RKO (cell line): ENCODE results near the gene PEX11B.

ENCODE experiments used
- DNase-seq: peaks from one replicate; pipeline ENCODE4 v3.0.0-alpha.2; 2016; ENCODE audit warnings: low spot score

The PEX11B gene

DNA sequence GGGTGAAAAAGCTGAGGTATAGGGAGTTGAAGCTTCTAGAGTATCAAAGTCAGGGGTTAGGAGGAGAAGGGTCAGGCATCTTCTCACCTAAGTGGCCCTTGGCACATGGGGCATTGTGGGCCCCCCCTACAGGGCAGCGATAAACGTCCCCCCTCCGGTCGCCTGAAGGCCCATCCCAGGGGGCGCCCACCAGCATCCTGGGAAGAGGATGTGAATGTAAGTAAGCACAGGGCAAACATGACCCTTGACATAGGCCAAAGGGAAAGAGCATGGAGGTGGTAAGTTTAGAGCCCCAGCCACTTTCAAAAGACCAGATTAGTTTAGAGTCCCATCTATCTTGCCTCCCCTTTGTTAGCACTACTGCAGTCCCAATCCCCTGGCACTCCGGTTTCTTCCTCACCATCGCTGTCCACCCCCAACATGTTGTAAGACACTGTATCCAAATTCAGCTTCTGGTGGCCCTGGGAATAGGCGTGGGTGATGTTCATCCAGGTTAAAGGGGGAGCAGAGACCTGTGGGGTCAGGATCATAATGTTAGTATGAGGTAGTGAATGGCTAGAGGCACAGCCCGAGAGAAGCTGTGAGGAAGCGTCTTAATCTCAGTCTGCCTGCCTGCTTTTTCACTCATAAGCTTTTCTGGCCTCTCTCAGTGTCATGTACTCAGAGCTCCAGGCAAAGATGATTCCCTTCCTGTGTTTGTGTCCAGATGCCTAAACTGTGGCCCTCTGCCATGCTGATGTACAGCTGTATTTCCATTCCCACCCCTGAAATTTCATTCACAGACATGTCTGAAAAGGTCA, 11.4 kb downstream of the PEX11B start:
- DNase-seq = no peak

DNA sequence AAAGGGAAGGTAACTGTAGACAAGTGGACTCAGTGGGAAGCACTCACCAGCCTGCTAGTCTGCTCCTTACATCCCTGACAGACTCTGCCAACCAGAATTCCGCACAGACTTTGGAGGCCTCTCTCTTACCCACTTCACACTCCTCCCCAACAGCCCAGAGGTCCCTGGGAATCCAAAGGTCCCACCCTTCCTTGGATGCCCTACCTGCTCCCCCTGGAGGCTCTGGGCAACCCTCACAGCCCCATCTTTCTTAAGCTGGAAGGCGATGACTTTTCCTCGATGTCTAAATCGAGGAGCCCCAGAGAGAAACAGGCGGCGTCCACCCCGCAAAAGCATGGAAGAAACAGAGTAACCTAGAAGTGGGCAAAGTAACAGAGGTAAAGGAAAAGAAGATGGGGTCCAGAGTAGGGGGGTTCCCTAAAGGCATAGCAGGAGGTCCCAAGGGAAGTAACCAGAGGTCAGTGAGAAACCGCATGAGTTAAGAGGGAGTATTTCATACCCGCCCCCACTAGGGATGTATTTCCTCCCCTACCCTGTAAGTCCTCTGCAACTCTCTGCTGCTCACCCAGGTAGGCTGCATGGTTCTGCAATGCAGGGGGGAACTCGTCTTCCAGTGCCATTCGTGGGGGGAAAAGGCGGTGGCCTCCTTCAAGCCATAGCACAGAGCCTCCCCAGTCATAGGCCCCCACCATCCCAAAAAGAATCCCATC, 17.1 kb downstream of the PEX11B start:
- no peak for DNase-seq

DNA sequence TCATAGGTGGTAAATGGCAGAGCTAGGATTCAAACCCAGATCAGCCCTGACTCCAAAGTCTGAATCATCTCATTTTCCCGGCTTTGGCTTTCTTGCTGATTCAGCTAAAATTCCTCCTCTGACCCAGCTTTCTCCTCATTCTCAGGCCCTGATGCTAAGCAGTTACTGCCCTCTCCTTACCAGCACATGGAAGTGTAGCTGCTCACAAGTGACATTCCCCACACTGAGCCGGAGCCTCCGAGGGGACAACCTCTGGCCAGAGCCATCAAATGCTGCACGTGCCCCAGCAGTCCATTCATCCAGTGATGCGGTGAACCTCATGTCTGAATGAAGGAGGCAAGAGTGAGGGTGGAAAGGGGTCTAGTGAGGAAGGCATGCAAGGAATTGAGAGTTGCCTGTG, 19.8 kb downstream of the PEX11B start:
- DNase-seq = peak; percentile 20

DNA sequence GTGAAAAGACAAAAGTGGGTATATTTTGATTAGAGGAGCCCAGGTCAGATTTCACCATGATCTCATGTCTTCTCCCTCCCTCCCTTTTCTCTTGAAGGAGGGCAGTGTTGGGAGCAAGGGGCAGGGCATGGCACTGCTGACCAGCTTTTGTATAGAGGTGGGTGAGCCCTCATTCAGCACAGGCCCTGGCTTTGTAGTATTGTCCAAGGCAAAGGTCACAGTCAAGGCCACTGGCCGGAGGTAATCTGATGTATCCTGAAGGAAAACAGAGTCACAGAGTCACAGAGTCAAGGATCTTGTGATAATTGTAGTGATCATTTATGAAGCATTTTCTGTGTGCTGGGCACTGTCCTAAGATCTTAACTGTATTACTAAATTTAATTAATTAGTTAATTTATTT, 20.5 kb downstream of the PEX11B start:
- DNase-seq = no peak

DNA sequence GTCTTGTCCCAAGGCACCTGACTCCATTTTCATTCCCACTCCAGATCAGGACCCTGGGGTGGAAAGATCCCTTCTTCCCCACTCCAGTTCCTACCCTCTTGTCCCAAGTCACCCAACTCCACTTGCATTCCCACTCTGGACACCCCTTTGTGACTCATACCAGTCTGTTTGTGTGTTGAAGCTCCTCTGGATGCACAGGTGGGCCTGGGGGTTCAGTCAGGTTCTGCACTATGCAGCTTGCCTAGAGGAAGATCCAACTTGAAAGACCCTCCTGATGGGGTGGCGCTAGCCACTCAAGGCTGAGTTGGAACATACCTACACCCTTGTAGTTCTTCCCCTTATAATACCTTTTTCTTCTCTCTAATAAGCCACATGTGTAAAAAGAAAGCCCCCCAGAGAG, 23.0 kb downstream of the PEX11B start:
- DNase-seq = no peak

DNA sequence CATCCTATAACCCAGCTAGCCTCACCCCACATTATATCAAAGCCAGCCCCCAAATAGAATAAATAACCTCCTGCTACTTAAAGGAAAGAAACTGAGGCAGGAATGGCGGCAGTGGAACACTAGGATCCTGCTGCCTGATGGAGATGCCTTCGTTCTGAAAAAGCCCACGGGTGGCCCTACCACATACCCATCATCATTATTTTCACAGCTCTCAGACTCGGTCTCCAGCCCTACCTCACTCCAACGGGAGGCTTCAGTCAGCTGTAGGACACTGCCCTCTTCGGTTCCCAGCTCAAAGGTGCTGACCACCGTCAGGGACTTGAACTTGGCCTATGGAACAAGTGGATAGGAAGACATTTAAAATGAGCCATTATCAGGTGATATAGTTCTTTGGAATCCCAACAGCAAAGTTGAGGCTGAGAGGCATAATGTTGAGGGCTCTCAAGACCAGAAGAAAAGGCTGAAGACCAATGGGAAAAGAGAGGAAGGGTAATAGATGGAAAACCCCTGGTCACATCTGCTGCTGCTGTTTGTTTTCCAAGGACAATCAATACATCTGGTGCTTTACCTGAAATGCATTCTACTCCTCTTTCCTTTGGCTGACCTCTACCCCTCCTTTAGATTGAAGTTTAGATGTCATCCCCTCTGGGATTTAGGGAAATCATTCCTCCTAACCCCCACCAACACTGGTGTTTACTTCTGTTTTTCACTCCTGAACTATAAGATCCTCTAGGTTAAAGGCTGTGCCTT, 25.0 kb downstream of the PEX11B start:
- DNase-seq = no peak

DNA sequence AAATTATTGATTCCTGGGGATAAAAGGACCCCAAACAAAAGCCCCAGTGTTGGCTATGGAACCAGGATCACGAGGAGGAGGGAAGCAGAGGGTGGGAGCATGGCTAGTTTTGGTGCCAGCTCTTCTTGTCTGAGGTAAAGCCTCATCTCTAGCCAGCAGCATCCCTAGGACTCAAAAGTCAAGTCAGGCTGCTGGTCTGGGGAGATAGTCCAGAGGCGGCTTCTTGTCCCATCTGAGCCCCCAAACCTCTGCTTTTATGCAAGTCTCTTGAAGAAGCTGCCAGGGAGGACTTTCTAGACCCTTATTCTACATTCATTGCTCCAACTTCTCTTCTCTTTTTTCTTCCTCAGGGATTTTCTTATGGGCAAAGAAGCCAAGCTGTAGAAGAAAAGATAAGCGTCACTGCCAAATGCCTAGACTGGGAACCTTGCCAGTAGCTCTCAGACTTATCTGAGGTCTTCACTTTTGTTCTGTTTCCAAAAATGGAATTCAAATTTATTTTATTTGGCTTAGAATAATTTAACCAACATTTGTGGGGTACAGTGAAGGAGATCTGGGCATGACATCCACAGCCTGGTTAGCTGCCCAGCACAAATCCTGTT, 25.9 kb downstream of the PEX11B start:
- no peak for DNase-seq

DNA sequence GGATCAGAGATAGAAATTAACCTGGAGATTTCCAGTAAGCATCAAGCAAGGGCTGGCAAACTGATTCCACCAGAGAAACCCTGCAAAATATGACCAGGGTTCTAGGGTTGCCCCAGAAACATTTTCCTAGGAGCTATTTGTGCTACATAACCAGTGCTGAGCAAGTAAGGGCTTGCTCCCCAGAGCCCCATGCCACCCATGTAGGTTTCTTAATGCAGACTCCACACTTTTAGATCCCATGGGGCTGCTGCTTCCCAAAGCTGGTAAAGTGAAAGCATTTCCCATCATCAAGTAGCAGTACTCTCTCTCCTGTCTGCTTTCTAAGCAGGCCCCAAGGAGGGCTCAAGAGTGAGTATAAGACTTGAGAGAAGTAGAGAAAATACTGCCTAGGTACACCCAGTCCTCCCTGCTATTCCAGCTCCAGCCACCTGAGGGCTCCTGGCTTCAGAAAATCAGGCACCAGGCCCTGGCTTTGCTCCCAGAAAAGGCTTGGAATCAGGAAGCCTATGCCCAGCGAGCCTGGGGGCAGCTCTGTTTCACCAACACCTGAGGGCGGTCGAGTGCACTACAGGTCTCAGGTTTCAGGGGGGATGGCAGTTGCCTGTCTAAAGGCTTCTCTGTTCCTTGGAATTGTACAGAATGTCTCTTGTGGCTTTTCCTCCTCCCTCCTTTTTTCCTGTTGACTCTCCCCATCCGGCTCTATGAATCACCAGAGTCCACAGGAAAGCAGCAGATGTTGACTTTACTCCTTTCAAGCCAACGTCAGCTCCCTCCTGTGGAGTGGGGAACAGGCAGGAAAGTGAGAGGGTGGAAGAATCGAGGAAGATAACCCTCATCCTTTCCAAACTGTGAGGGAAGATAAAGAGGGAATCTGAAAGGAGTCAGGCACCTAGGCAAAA, 26.7 kb downstream of the PEX11B start:
- peak; percentile 98 for DNase-seq

DNA sequence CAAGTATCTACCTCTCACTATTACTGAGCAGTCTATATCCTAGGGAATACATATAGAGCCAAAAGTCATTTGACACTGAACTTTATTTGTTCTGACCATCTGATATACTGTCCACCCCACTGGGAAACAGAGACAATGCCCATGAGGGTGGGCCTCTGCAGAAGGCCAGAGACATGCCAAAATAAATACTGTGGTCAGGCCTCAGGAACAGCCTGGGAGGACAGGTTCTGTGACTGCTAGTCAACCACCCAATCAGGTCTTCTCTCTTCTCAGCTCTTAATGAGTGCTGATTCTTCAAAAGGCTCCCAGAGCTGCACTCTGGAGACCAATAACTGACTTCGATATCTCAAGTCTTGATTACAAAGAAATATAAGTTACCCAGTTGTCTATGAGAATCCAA, 27.4 kb downstream of the PEX11B start:
- DNase-seq = no peak

DNA sequence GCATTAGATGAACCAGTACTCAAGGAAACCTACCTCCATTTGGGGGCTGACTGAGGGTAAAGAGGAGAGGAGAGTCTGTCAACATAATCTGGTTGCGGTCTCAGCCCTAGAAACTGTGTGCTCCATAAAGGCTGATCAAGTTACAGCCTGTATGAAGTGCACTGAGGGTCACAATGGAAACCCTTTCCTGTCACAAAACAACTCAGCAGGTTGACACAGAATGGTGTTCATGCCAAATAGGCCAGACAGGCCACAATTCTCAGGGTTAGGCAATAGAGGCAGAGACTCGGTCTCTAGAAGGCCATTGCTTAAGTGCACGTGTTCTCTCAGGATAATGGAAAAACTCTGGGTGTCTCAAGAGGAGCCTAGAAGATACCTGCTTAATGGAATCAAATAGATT, 28.8 kb downstream of the PEX11B start:
- no peak for DNase-seq

DNA sequence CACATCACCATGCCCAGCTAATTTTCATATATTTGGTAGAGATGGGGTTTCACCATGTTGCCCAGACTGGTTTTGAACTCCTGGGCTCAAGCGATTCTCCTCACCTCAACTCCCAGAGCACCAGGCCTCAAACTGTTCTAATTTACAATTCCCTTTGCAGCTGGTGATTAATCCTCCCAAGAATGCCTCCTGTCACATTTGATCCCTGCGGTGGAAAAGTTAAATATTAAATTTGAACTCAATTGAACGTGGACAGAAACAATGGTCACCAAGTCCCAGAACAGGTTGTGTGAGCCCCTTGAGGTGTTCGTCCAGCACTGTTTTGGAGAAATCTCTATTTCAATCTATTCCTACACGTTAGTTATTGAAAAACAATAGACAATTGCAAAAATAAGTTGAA, 30.9 kb downstream of the PEX11B start:
- no peak for DNase-seq

DNA sequence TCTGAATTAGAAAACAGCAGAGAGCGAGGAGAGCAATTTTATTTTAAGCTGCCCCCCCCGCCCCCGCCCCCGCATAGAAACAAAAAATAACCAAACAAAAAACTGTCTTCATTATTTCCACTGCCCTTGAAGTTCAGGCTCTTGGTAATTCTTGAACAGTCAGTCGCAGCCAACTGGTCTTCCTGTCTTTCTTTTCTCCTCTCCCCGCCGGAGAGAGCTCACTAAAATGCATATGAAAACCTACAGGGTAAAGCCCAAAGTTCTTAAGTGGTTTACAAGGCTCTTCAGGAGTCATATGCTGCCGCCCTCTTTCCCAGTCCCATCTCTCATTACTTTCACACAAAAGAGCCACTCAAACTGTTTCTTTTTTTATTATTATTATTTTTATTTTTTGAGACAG, 31.7 kb downstream of the PEX11B start:
- no peak for DNase-seq

DNA sequence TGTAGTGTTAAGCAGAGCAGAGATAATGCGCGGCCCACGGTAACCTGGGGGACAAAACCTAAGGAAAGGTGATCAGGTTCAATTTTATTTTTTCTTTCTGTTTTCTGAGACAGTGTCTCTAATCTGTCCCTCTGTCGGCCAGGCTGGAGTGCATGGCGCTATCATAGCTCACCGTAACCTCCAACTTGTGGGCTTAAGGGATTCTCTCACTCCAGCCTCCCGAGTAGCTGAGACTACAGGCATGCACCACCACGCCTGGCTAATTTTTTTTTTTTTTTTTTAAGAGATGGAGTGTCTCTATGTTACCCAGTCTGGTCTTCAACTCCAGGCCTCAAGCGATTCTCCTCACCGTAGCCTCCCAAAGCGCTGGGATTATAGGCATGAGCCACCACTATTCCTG, 32.1 kb downstream of the PEX11B start:
- DNase-seq = no peak

DNA sequence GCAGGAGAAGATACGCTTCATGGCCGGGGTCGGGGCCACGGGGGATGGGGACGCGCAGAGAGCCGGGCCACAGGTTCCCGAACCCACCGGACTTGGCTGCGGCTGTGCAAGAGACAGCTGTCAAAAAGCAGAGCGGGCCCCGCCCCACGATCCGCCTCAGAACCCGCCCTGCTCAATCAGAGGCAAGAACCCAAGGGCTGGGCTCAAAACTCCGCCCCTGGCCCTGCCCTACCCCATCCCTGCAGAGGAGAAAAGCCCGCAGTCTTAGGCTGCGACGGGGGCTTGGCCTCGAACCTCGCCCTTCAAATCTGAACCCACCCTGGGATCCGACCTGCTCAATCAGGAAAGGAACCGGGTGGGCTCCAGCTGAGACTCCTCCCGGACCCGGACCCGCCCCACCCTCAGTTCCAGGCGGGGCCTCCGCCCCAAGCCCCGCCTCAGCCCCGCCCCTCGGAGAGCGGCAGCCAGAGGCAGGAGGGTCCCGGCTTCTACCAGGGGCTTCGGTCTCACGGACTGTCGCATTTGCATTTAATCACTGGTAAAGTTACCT, 32.7 kb downstream of the PEX11B start, which contains the start of gene ANKRD35:
ANKRD35 (minus strand) TSS at position 129 of the 550 bp plus-strand sequence; CDS start at position 21, 108 bp downstream.
- peak; percentile 79 for DNase-seq

DNA sequence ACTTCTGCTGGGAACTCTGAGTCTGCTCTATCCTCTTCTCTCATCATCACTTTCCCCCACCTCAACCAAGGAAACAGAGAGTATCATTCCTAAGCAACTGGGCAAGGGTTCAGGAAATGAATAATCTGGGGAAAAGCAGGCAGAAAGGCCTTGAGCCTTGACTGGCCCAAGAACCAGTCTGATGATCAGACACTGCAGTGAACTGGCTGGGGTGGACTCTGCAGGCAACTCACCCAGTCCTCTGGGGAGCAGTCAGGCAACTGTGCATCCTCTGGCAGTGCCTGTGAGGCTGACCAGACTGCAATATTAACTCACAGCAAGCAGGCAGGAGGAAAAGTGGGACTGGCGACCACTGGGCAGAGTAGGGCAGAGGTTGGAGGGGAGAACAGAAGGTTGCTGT, 33.8 kb downstream of the PEX11B start:
- DNase-seq = no peak

DNA sequence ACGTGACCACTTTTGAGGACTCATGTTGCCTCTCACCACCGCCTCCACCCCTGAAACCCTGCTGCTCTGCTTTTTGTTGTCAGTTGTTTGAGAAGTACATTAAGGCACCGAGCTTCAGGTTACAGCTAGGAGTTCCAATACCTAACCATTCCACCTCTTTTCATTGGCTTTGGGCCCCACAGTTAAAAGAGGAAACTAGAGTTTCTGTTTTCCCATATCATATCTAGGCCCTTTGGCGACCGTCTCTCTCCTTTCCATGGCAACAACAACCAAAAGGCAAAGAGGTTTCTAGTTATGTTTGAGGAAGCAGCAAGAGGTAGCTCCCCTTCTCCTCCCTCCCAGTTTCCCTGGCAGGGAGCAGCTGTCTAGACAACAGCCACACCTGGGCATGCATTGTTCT, 38.7 kb downstream of the PEX11B start:
- no peak for DNase-seq

DNA sequence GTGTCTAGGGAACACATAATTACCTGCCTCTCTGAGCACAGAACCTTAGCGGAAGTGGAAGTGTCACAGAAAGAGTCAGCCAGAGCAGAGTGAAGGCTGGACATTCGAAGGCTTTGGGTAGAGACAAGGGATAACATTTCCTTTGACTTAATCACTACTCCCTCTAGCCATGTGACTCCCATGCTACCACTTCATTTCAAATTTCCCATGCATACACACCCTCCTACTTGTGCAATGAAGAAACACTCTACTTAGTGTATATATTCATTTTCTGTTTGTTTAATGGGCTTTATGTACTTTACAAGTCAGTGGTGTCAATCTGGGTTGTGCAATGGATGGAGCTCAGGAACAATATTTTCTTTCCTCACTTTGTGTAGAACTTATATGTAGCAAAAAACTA, 39.8 kb downstream of the PEX11B start:
- no peak for DNase-seq

DNA sequence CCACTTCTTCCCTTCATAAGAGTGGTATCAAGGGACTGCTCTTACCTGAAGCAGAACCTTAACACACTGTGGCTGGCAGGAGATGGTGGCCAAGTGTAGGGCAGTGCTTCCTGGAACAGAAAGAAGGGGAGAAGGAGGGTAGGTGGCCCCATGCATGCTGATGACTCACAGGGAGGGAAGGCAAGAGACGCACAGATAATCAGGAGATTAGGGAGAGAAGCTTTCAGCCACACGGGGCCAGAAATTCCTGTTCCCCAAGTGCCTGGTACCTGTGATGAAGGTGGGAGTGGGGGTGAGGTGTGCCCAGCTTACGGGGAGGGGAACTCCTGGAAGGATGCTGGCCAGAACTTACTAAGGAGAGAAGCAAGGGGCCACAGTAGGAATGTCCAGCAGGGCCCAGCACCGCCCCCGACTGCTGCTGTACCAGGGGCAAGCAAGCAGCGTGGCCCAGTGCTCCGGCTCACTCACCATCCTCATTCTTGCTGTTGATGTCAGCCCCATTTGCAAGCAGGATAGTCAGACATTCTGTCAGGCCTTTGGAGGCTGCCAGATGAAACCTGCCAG, 40.5 kb downstream of the PEX11B start:
- no peak for DNase-seq

DNA sequence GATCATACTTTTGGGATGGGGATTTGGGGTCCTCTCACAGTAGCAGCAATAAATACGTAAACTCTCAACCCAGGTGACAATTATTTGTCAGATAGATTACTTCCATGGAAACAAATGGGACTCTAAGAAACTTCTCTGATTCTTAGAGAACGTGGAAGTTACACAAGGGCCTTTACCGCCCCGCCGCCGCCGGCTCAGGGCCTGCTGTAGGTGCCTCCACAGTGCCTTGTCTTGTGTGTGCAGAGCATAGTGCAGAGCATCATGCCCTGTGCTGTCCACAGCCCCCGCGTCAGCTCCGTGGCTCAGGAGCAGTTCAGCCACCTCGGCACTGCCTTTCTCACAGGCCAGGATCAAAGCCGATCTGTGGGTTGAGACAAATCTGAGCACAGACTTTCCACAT, 43.9 kb downstream of the PEX11B start:
- no peak for DNase-seq

DNA sequence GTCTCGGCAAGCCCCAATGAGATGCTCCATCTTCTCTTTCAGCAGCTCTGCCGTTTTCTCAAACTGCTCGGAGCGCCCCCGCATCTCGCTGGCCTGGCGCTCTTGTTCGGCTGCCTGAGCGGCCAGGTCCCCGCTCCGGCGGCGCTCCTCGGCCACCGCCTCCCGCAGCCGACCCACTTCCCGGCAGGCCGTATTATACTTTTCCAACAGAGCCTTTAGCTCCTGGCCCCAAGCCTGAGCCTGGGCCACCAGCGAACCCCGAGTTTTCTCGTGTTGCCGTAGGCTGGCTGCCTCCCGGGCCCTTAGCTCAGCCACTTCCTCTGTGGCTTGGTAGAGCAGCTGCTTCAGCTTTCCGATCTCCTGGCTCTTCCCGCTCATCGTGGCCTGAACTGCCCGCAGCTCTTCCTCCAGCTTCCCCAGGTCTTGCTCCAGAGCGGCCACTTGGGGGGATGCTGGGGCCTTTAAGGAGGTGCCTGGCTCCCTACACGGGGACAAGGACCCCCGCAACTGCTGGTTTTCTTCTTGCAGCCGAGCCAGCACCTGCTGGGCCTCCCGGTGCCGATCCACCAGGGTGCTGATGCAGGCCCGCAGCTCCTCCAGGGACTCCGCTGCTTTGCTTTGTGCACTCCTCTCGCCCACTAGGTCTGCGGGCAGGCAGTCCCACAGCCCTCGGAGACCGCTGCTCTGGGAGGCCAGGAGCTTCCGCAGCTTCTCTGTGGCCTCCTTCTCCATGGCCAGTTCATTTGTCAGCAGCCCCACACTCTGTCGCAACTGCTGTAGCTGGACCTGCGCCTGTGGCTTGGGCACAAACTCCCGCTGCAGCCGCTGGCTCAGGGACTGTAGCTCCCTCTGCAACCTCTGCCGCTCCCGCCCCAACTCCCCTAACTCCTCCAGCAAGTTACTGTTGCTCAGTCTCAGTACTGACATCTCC, 46.3 kb downstream of the PEX11B start:
- DNase-seq = no peak
